Dendritic cell treated with granulocyte-macrophage colony-stimulating factor and Interleukin-4, amounts not matched to agents 40 ng/mL and 50 ng/mL, for 4 days (primary cell): ENCODE results near the gene ZNF236.
A peak's percentile ranks its signal among the peaks of the same experiment; 100 is the strongest.
"Not testable (repeated sequence)": the region's sequence is repeated elsewhere in the genome, so short reads cannot be mapped to it uniquely, and the experiment has no call there.

ENCODE experiments used
- H3K27ac Mint-ChIP-seq: one replicate; pipeline ENCODE4 v1.8.0; 2022; ENCODE audit warnings: mild to moderate bottlenecking, mixed read lengths
- H3K27me3 Mint-ChIP-seq: one replicate; pipeline ENCODE4 v1.8.0; 2022; ENCODE audit warnings: mild to moderate bottlenecking, mixed read lengths
- H3K36me3 Mint-ChIP-seq: one replicate; pipeline ENCODE4 v1.8.0; 2022; ENCODE audit warnings: low read depth, mixed read lengths
- H3K4me1 Mint-ChIP-seq: one replicate; pipeline ENCODE4 v1.8.0; 2022; ENCODE audit warnings: low read depth, mixed read lengths
- H3K4me3 Mint-ChIP-seq: one replicate; pipeline ENCODE4 v1.8.0; 2022; ENCODE audit warnings: mild to moderate bottlenecking, moderate library complexity, mixed read lengths
- H3K9me3 Mint-ChIP-seq: one replicate; pipeline ENCODE4 v1.8.0; 2022; ENCODE audit warnings: mixed read lengths
- intact Hi-C: fragments of 100-400 bp; cut with micrococcal nuclease; formaldehyde crosslinking; loops from one replicate; pipeline ENCODE4 v1.15.0; 2022

Gene ZNF236

DNA sequence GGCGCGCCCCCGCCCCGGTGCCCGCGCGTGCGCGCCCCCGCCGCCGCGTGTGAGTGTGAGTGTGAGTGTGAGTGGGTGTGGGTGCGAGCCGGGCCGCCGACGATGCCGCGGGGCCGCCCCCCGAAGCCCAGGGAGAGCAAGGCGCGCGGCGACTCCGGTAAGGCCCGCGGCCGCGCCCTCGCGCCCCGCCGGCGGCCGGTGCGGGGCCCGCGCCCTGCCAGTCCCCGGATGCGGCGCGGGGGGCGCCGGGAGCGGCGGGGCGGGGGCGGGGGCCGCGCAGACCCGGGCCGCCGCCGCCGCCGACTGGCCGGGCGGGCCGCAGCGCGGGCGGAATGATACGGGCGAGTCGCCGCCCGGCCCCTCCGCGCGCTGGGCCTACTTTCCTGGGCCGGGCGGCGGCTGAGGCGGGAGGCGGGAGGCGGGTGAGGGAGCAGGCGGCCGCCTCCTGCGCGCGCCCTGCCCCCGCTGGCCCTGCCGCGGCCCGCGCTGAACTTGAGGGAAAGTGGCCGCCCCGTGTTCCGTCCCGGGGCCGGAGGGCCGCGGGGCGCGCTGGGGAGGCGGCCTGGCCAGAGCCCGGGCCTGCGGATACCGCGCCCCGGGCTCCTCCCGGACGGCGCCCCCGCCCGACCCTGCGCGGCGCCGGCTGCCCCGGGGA lies at the start of gene ZNF236:
TSS of gene ZNF236 (plus strand) at position 52 of the 655 bp plus-strand sequence. CDS start at position 103, 51 bp downstream.
- intact Hi-C loops: loop anchor here (1.0 to 10.0 kb wide), 4 partner anchors 20 to 1615 kb away; partner anchors contain the start of genes MBP and PTGR3
- peaks cover 32% of the 10 kb centered on the region for H3K36me3 Mint-ChIP-seq
- H3K4me3 Mint-ChIP-seq: peak within 1 kb of the TSS; percentile 87
- H3K27ac Mint-ChIP-seq: peak within 1 kb of the TSS; percentile 92
- H3K27me3 Mint-ChIP-seq: no peaks in the 10 kb centered on the region
- no peaks in the 10 kb centered on the region for H3K9me3 Mint-ChIP-seq
- peaks cover 53% of the 10 kb centered on the region for H3K4me1 Mint-ChIP-seq

DNA sequence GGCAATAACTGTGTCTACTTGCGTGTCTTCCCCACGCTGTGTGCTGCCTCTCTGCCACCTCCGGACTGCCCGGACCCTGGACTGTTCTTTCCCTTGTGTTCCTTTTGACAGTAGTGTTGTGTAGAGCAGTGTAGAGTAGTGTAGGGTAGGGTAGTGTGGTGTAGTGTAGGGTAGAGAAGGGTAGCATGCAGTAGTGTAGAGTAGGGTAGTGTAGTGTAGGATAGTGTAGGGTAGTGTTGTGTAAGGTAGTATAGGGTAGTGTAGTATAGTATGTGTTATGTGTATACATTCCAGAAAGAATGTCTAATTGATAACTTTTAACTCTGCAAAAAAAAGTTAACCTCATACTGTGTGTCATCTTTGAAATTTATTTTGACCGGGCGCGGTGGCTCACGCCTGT lies 49.7 kb upstream of the ZNF236 start:
- Mint-ChIP-seq H3K4me3 (no peak overlapping the region), H3K27me3 (peaks cover 2% of the 10 kb centered on the region), H3K27ac (no peak overlapping the region), H3K4me1 (no peaks in the 10 kb centered on the region), H3K36me3 (no peaks in the 10 kb centered on the region), H3K9me3 (peaks cover 13% of the 10 kb centered on the region)
- intact Hi-C loops: no loop called here

DNA sequence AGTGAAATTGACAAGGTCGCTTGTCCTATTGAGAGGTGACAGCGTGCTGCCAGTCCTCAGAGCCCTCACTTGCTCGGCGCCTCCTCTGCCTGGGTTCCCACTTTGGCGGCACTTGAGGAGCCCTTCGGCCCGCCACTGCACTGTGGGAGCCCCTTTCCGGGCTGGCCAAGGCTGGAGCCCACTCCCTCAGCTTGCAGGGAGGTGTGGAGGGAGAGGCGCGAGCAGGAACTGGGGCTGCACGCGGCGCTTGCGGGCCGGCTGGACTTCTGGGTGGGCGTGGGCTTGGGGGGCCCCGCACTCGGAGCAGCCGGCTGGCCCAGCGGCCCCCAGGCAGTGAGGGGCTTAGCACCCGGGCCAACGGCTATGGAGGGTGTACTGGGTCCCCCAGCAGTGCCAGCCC lies 45.3 kb upstream of the ZNF236 start:
- intact Hi-C loops, H3K4me1 Mint-ChIP-seq: not testable (repeated sequence)

DNA sequence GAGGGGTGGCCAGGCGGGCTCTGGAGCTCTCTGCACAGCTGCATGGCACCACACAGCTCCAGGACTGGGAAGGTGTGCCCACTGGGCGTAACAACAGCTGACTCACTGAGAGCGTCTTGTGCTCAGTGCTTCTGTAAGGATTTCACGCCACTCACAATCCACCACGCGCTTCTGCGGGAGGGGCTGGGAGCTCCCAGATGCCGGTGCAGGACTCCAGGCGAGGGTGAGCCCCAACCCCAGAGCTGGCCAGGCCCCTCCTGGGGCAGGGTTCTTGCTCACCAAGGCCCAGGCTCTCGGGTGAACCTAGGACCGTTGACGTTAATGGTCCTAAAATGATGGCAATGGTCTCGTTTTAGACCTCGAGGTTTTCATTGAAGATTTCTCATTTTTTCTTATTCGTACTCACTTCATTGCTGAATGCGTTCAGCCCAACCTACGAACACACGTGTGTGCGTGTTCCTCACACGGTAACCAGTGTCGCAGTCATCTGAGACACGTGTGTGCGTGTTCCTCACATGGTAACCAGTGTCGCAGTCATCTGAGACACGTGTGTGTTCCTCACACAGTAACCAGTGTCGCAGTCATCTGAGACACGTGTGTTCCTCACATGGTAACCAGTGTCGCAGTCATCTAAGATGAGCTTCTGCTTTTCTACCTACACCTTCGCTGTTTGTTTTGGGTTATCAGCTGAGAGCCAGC lies 38.4 kb upstream of the ZNF236 start:
- H3K9me3 Mint-ChIP-seq: no peaks in the 10 kb centered on the region
- H3K4me3 Mint-ChIP-seq: no peak overlapping the region
- H3K27ac Mint-ChIP-seq: no peak overlapping the region
- H3K36me3 Mint-ChIP-seq: no peaks in the 10 kb centered on the region
- H3K27me3 Mint-ChIP-seq: peaks cover 21% of the 10 kb centered on the region
- H3K4me1 Mint-ChIP-seq: peaks cover 7% of the 10 kb centered on the region
- intact Hi-C loops: no loop called here

More for the DNA sequence above, 45.3 kb upstream of the ZNF236 start:
- not testable (repeated sequence) for H3K27me3 Mint-ChIP-seq, H3K9me3 Mint-ChIP-seq, H3K36me3 Mint-ChIP-seq, H3K4me3 Mint-ChIP-seq, H3K27ac Mint-ChIP-seq

DNA sequence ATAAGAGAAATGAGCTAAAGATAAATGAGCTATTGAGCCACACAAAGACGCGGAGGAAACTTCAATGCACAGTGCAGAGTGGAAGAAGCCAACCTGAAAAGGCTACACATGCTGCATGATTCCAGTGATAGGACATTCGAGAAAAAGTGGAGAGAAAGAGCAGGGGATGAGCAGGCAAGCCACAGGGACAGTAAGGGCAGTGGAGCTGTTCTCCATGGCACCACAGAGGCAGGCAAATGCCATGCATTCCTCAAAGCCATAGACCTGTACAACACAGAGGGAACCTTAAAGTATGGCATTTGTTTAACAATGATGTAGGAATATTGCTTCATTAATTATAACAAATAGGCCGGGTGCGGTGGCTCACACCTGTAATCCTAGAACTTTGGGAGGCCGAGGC lies 36.5 kb upstream of the ZNF236 start:
- H3K27me3 Mint-ChIP-seq: peaks cover 23% of the 10 kb centered on the region
- no peak overlapping the region for H3K4me3 Mint-ChIP-seq
- H3K4me1 Mint-ChIP-seq: peaks cover 7% of the 10 kb centered on the region
- no peaks in the 10 kb centered on the region for H3K36me3 Mint-ChIP-seq
- peaks cover 6% of the 10 kb centered on the region for H3K9me3 Mint-ChIP-seq
- no peak overlapping the region for H3K27ac Mint-ChIP-seq
- intact Hi-C loops: no loop called here

DNA sequence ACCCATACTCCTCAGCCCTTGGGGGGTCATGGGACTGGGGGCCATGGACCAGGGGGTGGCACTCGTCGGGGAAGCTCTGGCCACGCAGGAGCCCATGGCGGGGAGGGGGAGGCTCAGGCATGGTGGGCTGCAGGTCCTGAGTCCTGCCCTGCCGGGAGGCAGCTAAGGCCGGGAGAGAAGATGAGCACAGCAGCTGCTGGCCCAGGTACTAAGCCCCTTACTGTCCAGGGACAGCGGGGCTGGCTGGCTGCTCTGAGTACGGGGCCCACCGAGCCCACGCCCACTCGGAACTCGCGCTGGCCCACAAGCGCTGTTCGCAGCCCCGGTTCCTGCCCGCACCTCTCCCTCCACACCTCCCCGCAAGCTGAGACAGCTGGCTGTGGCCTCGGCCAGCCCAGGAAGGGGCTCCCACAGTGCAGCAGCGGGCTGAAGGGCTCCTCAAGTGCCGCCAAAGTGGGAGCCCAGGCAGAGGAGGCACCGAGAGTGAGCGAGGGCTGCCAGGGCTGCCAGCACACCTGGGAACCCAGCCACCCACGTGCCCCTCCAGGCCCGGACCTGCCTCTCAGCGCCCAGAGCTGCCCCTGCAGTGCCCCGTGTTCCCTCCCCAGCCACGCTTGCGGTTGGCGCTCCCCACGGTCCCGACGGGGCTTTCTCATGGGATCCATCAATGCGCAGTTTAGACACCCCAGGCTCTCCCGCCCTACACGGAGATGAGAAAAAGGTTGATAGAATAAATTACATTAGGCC lies 33.6 kb upstream of the ZNF236 start:
- Mint-ChIP-seq H3K36me3 (no peaks in the 10 kb centered on the region), H3K27ac (no peak overlapping the region), H3K4me1 (peaks cover 7% of the 10 kb centered on the region), H3K4me3 (no peak overlapping the region), H3K27me3 (peaks cover 20% of the 10 kb centered on the region), H3K9me3 (peaks cover 23% of the 10 kb centered on the region)
- intact Hi-C loops: no loop called here

DNA sequence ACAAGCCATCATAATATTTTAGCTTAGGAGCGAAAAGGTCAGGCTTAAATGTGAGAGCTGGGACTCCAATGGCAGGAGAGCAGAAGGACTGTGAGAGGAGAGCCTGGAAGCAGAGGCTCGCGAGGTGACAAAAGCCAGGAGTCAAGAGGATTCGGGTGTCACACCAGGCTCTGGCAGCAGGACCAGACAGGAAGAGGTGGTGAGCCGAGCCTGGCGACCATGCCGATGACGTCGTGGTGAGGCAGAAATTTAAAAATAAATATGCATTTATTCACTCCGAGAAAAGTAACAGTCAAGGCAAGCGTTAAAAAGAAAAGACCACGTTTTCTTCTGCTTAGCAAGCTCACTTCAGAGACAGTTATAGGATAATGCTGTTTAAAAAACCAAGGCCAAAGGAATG lies 31.3 kb upstream of the ZNF236 start:
- Mint-ChIP-seq H3K27me3 (peaks cover 21% of the 10 kb centered on the region), H3K9me3 (peaks cover 29% of the 10 kb centered on the region), H3K4me1 (peaks cover 7% of the 10 kb centered on the region), H3K36me3 (no peaks in the 10 kb centered on the region), H3K4me3 (no peak overlapping the region), H3K27ac (no peak overlapping the region)
- intact Hi-C loops: no loop called here

DNA sequence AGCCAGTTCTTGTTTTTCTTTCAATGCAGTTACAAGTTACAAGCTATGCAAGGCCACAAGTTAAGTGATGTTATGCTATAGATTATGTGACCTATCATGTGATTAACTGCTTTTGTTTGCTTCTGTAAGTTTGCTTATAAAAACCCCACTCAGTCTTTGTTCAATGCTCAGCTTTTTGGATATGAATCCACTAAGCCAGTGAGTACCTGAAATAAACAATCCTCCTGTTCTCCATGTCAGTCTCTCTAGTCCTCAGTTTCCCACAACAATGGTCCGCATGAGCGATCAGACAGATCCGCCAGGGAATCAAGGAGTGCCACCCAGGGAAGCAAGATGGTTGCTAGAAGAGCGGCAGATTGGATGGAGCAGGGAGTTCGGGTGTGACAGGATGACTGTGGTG lies 30.7 kb upstream of the ZNF236 start:
- no peak overlapping the region for H3K27ac Mint-ChIP-seq
- no peak overlapping the region for H3K4me3 Mint-ChIP-seq
- peaks cover 18% of the 10 kb centered on the region for H3K27me3 Mint-ChIP-seq
- no peaks in the 10 kb centered on the region for H3K36me3 Mint-ChIP-seq
- intact Hi-C loops: no loop called here
- peaks cover 32% of the 10 kb centered on the region for H3K9me3 Mint-ChIP-seq
- H3K4me1 Mint-ChIP-seq: peaks cover 7% of the 10 kb centered on the region

DNA sequence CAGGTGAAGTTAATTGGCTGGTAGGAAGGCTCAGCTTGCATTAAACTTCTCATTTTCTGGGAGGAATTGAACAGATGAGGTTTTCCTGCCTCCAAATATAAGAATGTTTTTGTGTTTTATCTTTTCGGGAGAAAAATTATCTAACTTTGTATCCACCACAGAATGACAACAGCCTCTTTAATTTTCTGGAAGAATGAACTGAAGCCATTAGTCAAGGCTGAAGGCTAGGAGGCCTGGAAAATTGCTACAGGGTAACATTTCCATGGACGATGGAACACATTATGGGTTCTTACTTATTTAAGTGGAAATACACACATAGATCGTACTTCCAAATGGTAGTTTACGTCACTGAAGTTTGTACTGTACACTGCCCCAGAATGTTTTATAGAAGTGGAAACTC lies 28.0 kb upstream of the ZNF236 start:
- H3K9me3 Mint-ChIP-seq: peaks cover 45% of the 10 kb centered on the region
- H3K27ac Mint-ChIP-seq: no peak overlapping the region
- H3K27me3 Mint-ChIP-seq: peaks cover 9% of the 10 kb centered on the region

DNA sequence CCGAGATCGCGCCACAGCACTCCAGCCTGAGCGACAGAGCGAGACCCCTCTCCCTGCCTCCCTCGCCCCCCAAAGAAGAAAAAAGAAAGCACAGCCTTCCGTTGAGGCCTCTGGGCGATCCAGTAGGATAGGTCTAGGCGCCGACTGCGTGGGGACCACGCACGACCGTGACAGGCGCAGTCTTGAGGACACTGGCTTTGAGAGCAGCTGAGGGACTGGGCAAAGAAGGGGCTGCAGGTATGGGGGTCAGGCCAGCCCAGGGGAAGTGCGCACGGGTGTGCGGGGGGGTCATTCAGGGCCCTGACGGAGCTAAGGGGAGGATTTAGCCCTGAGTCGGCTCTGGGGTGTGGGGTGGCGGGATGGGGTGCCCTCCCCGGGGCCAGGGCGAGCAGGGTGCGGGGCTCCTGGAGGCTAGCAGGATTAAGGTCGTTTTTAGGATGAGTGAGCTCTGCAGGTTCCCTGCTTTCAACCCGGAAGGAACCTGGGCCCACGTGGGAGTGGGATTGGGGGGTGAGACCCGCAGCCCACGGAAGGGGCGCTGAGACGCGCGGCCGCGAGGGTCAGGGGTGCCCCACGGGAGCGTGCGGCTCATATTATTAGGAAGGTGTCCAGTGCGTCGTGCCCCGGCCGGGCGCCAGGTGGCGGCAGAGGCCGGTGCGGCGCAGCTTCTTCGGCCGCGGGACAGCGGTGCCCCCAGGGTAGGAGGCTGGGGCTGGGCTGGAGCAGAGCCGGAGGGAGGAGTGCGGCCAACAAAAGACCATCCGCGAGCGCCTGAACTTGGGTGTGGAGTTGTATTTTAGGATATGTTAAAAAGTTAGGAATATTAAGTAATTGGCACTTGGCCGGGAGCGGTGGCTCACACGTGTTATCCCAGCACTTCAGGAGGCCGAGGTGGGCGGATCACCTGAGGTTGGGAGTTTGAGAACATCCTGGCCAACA lies 20.5 kb upstream of the ZNF236 start:
- intact Hi-C loops: loop anchor here (1.0 to 10.0 kb wide), 3 partner anchors 20 to 120 kb away; partner anchors contain the start of gene ZNF236
- H3K4me3 Mint-ChIP-seq: peak overlapping the region; percentile 62

More for the DNA sequence above, 28.0 kb upstream of the ZNF236 start:
- intact Hi-C loops: no loop called here
- H3K4me3 Mint-ChIP-seq: no peak overlapping the region
- no peaks in the 10 kb centered on the region for H3K36me3 Mint-ChIP-seq
- H3K4me1 Mint-ChIP-seq: no peaks in the 10 kb centered on the region

DNA sequence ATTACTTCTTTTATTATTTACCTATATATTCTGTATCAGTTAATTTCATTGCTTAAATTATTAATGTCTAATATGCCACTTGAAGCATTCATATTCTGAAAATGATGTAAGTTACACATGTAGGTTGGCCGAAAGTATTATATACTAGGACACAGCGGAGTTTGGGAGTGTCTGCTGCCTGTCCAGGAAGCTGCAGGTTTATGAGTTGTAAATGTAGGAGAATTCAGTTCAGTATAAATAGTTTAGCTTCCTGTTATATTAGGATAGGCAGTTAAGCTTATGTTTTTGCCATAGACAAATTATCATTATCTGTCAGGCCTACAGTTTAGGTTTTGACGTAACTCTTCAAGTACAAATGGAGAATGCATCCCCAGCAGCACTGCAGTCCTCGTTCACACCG lies 18.9 kb upstream of the ZNF236 start:
- H3K4me3 Mint-ChIP-seq: no peak overlapping the region
- H3K36me3 Mint-ChIP-seq: peaks cover 22% of the 10 kb centered on the region
- peaks cover 24% of the 10 kb centered on the region for H3K27me3 Mint-ChIP-seq
- H3K27ac Mint-ChIP-seq: no peak overlapping the region
- H3K9me3 Mint-ChIP-seq: peaks cover 6% of the 10 kb centered on the region
- intact Hi-C loops: loop anchor here (5.0 to 10.0 kb wide), 2 partner anchors 51 to 119 kb away; no protein-coding TSS in a partner anchor
- H3K4me1 Mint-ChIP-seq: peaks cover 16% of the 10 kb centered on the region

More for the DNA sequence above, 20.5 kb upstream of the ZNF236 start:
- H3K4me1 Mint-ChIP-seq: peaks cover 16% of the 10 kb centered on the region
- H3K36me3 Mint-ChIP-seq: peaks cover 7% of the 10 kb centered on the region
- peaks cover 24% of the 10 kb centered on the region for H3K27me3 Mint-ChIP-seq
- H3K27ac Mint-ChIP-seq: no peak overlapping the region
- peaks cover 14% of the 10 kb centered on the region for H3K9me3 Mint-ChIP-seq

DNA sequence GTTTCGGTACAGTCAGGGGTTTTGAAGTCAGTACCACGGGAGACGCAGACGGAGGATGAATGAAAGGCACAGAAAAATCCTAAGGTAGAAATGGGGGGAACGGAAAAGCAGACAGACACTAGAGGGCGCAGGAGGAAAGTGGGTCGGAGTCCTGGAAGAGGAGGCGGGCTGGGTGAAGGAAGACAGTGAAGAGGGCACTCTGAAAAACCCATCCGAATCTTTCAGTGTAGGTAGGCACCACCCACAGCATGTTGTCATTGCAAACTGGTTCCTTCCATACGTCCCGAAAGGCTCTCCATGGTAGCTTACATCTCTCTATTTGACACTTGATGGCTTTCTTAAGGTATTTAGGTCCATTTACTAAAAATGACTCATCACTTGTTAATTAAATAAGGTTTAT lies 18.5 kb upstream of the ZNF236 start:
- Mint-ChIP-seq H3K27ac (no peak overlapping the region), H3K4me3 (no peak overlapping the region), H3K27me3 (peaks cover 23% of the 10 kb centered on the region), H3K4me1 (peaks cover 16% of the 10 kb centered on the region), H3K36me3 (peaks cover 26% of the 10 kb centered on the region), H3K9me3 (peaks cover 2% of the 10 kb centered on the region)
- intact Hi-C loops: loop anchor here (5.0 to 10.0 kb wide), 2 partner anchors 51 to 118 kb away; no protein-coding TSS in a partner anchor

DNA sequence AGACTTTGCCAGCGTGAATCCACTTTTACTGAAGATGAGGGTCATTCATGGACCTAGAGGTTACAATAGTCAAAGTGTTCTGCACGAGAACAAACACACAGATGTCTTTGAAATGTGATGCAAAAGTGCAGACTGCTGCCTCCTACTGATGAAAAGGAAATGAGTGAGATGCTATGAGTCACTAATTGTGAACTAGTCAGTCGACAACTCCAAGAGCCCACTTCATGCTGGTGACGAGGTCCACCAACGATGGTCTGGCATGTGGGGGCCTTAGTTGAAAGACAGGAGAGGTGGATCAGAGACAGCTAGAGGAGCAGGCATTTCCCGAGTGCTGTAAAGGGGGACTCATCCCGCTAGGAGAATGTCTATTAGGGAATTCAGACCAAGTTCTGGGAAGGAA lies 17.1 kb upstream of the ZNF236 start:
- peaks cover 20% of the 10 kb centered on the region for H3K27me3 Mint-ChIP-seq
- no peaks in the 10 kb centered on the region for H3K9me3 Mint-ChIP-seq
- H3K4me3 Mint-ChIP-seq: no peak overlapping the region
- H3K36me3 Mint-ChIP-seq: peaks cover 38% of the 10 kb centered on the region
- intact Hi-C loops: loop anchor here (10.0 kb wide), 1 partner anchor 50 kb away; no protein-coding TSS in a partner anchor
- H3K27ac Mint-ChIP-seq: no peak overlapping the region
- H3K4me1 Mint-ChIP-seq: peaks cover 16% of the 10 kb centered on the region
